Posterior cingulate gyrus (tissue), 11 donors: ENCODE data around the gene HUNK.
"Not testable (repeated sequence)": the region's sequence is repeated elsewhere in the genome, so short reads cannot be mapped to it uniquely, and the experiment has no call there.

Source experiments
- DNase-seq, 10 donors: peaks; one replicate each; pipeline versions ENCODE4 v3.0.0 to v3.0.0-alpha.2; 2020 to 2021; ENCODE audit warnings: mixed read lengths in 3 of 10
- intact Hi-C: fragments of 100-400 bp; cut with DNase I; formaldehyde crosslinking; loops from one replicate; pipeline ENCODE4 v1.15.1; 2023

The HUNK gene

GRCh38 chr21:31945546-31945945, 72.7 kb downstream of the HUNK start:
- no peak for DNase-seq
- intact Hi-C loops, result no loop called here

GRCh38 chr21:31946231-31946630, 73.4 kb downstream of the HUNK start:
- no peak for DNase-seq
- intact Hi-C loops, result no loop called here

GRCh38 chr21:31946876-31947550, 74.2 kb downstream of the HUNK start:
- intact Hi-C loops, DNase-seq: not testable (repeated sequence)

GRCh38 chr21:31948676-31949075, 75.9 kb downstream of the HUNK start:
- no peak for DNase-seq
- intact Hi-C loops, result no loop called here

GRCh38 chr21:31952828-31953227, 80.0 kb downstream of the HUNK start:
- no peak for DNase-seq
- intact Hi-C loops, result no loop called here

- intact Hi-C loops, result no loop called here
- DNase-seq, result no peak
Measured at GRCh38 chr21:31957631-31958030, 84.8 kb downstream of the HUNK start.

- intact Hi-C loops, result no loop called here
Measured at GRCh38 chr21:31959881-31960280, 87.1 kb downstream of the HUNK start.

GRCh38 chr21:31961027-31961426, 88.2 kb downstream of the HUNK start:
- DNase-seq, result no peak
- intact Hi-C loops, result no loop called here

More at GRCh38 chr21:31959881-31960280, 87.1 kb downstream of the HUNK start:
- no peak for DNase-seq

GRCh38 chr21:31961704-31962103, 88.9 kb downstream of the HUNK start:
- intact Hi-C loops, result no loop called here
- no peak for DNase-seq

- no peak for DNase-seq
- intact Hi-C loops, result no loop called here
Measured at GRCh38 chr21:31964692-31965091, 91.9 kb downstream of the HUNK start.

- DNase-seq, result no peak
Measured at GRCh38 chr21:31967334-31967733, 94.5 kb downstream of the HUNK start.

GRCh38 chr21:31972622-31973021, 99.8 kb downstream of the HUNK start:
- intact Hi-C loops, result no loop called here
- DNase-seq, result no peak

More at GRCh38 chr21:31967334-31967733, 94.5 kb downstream of the HUNK start:
- intact Hi-C loops, result no loop called here

- intact Hi-C loops, result no loop called here
Measured at GRCh38 chr21:31973402-31973944, 100.7 kb downstream of the HUNK start.

GRCh38 chr21:31974454-31974985, 101.7 kb downstream of the HUNK start:
- intact Hi-C loops, result no loop called here
- DNase-seq, result no peak

More at GRCh38 chr21:31973402-31973944, 100.7 kb downstream of the HUNK start:
- no peak for DNase-seq

- intact Hi-C loops, result no loop called here
- no peak for DNase-seq
Measured at GRCh38 chr21:31975491-31975890, 102.7 kb downstream of the HUNK start.

- intact Hi-C loops, result no loop called here
- DNase-seq, result no peak
Measured at GRCh38 chr21:31977816-31978215, 105.0 kb downstream of the HUNK start.

- no peak for DNase-seq
- intact Hi-C loops, result no loop called here
Measured at GRCh38 chr21:31983120-31983519, 110.3 kb downstream of the HUNK start.

GRCh38 chr21:31983554-31983953, 110.7 kb downstream of the HUNK start:
- DNase-seq, result no peak
- intact Hi-C loops, result no loop called here

- DNase-seq, result no peak
Measured at GRCh38 chr21:31985398-31985797, 112.6 kb downstream of the HUNK start.

GRCh38 chr21:31986035-31986856, 113.4 kb downstream of the HUNK start:
- intact Hi-C loops, result no loop called here
- DNase-seq, result no peak

More at GRCh38 chr21:31985398-31985797, 112.6 kb downstream of the HUNK start:
- intact Hi-C loops, result no loop called here

- DNase-seq, result no peak
- intact Hi-C loops, result no loop called here
Measured at GRCh38 chr21:31987696-31988095, 114.9 kb downstream of the HUNK start.
